Progenitor cell of endocrine pancreas (in vitro differentiated cells): ENCODE results near the gene TXNDC16. TPM values are rescaled to one million over a fixed set of nuclear protein-coding genes. Genes with fewer than 3 reads are reported as not detected.

Experiments used
- DNase-seq: peaks from one replicate; pipeline ENCODE4 v3.0.0; 2021; ENCODE audit warnings: low spot score; ENCODE audit not compliant: unreplicated experiment
- H3K27ac Mint-ChIP-seq: 2 replicates; pipeline ENCODE4 v1.8.0; 2021; ENCODE audit warnings: mild to moderate bottlenecking, moderate library complexity, mixed read lengths
- H3K27me3 Mint-ChIP-seq: 2 replicates; pipeline ENCODE4 v1.8.0; 2021; ENCODE audit warnings: mixed read lengths
- H3K36me3 Mint-ChIP-seq: 2 replicates; pipeline ENCODE4 v1.8.0; 2022; ENCODE audit warnings: mixed read lengths; ENCODE audit not compliant: insufficient read depth
- H3K4me1 Mint-ChIP-seq: 2 replicates; pipeline ENCODE4 v1.8.0; 2021; ENCODE audit warnings: low read depth, mixed read lengths
- H3K4me3 Mint-ChIP-seq: 2 replicates; pipeline ENCODE4 v1.8.0; 2021; ENCODE audit warnings: low read depth, mild to moderate bottlenecking, moderate library complexity, mixed read lengths
- H3K9me3 Mint-ChIP-seq: 2 replicates; pipeline ENCODE4 v1.8.0; 2021; ENCODE audit warnings: low read depth, mixed read lengths
- total RNA-seq: library from RNA; stranded (reverse); gene quantifications from 2 replicates; pipeline ENCODE4 v1.2.1, GENCODE V29; 2021
- TF ChIP-seq, protein P1 (sequence below): fragments of 200-600 bp; sonication (generic); IDR thresholded peaks from one replicate; pipeline ENCODE4 v1.5.0; 2021; ENCODE audit warnings: antibody characterized with exemption, mild to moderate bottlenecking; ENCODE audit not compliant: unreplicated experiment

Gene TXNDC16
- total RNA-seq, 1 donor from 2014 or later, result 18.9 TPM

DNA sequence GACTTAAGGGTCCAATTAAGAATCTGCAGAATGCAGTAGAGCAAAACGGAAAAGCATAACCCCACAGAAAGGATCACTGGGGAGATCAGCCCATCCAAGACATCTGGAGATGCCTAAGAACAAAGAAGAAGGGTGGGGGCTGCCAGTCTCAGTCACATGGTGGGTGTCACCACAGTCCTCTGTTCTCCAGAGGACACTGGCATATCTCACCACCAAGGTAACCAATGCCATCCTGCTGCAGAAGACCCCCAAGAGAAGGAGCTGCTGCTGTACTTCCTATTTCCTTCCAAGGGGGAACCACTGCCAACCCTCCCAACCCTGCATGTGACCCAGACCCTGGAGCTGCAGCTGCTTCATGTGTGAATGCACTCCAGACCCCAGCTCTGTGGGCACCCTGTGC, 147.0 kb downstream of the TXNDC16 start:
- DNase-seq, result no peak
- H3K4me3 Mint-ChIP-seq, result no peak overlapping the region
- no peak overlapping the region for H3K27ac Mint-ChIP-seq
- no peaks in the 10 kb centered on the region for H3K36me3 Mint-ChIP-seq
- TF ChIP-seq, protein P1, sequence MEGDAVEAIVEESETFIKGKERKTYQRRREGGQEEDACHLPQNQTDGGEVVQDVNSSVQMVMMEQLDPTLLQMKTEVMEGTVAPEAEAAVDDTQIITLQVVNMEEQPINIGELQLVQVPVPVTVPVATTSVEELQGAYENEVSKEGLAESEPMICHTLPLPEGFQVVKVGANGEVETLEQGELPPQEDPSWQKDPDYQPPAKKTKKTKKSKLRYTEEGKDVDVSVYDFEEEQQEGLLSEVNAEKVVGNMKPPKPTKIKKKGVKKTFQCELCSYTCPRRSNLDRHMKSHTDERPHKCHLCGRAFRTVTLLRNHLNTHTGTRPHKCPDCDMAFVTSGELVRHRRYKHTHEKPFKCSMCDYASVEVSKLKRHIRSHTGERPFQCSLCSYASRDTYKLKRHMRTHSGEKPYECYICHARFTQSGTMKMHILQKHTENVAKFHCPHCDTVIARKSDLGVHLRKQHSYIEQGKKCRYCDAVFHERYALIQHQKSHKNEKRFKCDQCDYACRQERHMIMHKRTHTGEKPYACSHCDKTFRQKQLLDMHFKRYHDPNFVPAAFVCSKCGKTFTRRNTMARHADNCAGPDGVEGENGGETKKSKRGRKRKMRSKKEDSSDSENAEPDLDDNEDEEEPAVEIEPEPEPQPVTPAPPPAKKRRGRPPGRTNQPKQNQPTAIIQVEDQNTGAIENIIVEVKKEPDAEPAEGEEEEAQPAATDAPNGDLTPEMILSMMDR, result no peak
- H3K4me1 Mint-ChIP-seq, result peaks cover 1% of the 10 kb centered on the region
- no peaks in the 10 kb centered on the region for H3K27me3 Mint-ChIP-seq
- H3K9me3 Mint-ChIP-seq, result no peaks in the 10 kb centered on the region

GRCh38 chr14:52402812-52403526, 149.3 kb downstream of the TXNDC16 start:
- Mint-ChIP-seq H3K4me3 (no peak overlapping the region), H3K27ac (no peak overlapping the region), H3K36me3 (no peaks in the 10 kb centered on the region), H3K4me1 (peaks cover 7% of the 10 kb centered on the region), H3K9me3 (no peaks in the 10 kb centered on the region), H3K27me3 (no peaks in the 10 kb centered on the region)
- no peak for DNase-seq
- TF ChIP-seq, protein P1, result no peak

DNA sequence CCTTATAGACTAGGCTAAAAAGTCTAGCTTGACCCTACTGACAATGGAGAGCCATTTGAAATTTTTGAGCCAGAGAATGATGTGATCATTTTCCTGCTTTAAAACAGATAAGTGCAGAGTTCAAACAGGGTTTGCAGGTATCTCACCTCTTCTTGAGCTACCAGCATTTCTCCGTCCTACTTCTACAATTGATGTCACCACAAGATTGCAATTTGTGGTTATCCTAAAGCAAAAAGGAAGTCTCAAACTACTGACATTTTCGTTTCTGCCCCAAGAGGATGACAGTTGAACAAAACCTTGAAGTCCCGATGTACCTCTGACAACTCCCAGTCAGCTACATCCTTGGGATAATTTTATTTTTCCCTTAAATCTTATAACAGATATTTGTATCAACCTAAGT, 151.5 kb downstream of the TXNDC16 start:
- Mint-ChIP-seq H3K27me3 (no peaks in the 10 kb centered on the region), H3K4me3 (no peak overlapping the region), H3K36me3 (no peaks in the 10 kb centered on the region), H3K27ac (no peak overlapping the region), H3K9me3 (peaks cover 6% of the 10 kb centered on the region), H3K4me1 (peaks cover 7% of the 10 kb centered on the region)
- TF ChIP-seq, protein P1, result no peak
- DNase-seq, result no peak

DNA sequence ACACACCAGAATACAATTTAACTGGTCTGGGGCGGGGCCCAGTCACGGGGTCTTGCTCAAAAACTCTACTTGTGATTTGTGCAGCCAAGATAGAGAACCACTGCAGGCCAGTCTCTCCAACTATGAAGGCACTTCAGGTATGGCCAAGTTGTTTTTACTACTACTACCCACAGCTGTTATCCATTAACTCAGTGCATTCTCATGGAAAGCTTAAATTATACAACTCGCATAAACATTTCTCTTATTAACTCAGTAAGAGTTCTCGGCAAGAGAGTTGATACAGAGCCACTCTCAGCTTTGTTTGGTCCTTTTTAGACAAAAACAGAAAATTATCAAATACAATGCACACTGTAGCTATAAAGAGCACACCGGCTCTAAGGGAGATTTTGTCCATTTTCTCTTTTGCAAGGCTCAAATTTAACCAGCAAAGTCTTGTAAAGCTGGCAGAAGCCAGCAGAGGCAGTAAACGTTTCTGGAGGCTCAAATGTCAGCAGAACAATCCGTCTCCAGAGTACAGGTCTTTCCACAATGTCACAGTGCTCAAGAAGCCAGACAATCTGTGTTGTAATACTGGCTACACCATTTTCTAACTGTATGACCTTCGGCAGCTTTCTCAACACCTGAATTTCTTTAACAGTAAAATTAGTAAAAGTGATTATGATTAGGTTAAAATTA, 152.2 kb downstream of the TXNDC16 start:
- DNase-seq, result no peak
- H3K4me3 Mint-ChIP-seq, result no peak overlapping the region
- H3K27ac Mint-ChIP-seq, result no peak overlapping the region
- TF ChIP-seq, protein P1, result peak; percentile 26
- H3K4me1 Mint-ChIP-seq, result peaks cover 7% of the 10 kb centered on the region
- no peaks in the 10 kb centered on the region for H3K36me3 Mint-ChIP-seq
- H3K27me3 Mint-ChIP-seq, result no peaks in the 10 kb centered on the region
- H3K9me3 Mint-ChIP-seq, result peaks cover 9% of the 10 kb centered on the region

GRCh38 chr14:52399104-52399503, 153.2 kb downstream of the TXNDC16 start:
- no peaks in the 10 kb centered on the region for H3K36me3 Mint-ChIP-seq

More at GRCh38 chr14:52399104-52399503, 153.2 kb downstream of the TXNDC16 start:
- Mint-ChIP-seq H3K9me3 (peaks cover 9% of the 10 kb centered on the region), H3K4me3 (no peak overlapping the region), H3K27me3 (peaks cover 2% of the 10 kb centered on the region), H3K4me1 (peaks cover 7% of the 10 kb centered on the region), H3K27ac (no peak overlapping the region)
- DNase-seq, result no peak
- TF ChIP-seq, protein P1, result no peak
